ENCODE results near the gene ZBTB20.

The ZBTB20 gene

GRCh38 chr3:114363554-114364202 is 783.4 kb downstream of the ZBTB20 start:
- Histone ChIP-seq H3K9me3 (ENCODE audit: insufficient read depth, low read length) (no peaks in the 10 kb centered on the region), H3K4me3 (ENCODE audit: low read length) (no peak overlapping the region), H3K4me2 (ENCODE audit: low read length) (no peak overlapping the region), H4K20me1 (ENCODE audit: insufficient read depth, low read length) (no peaks in the 10 kb centered on the region), H3K27ac (ENCODE audit: low read length) (no peak overlapping the region), H3K36me3 (replicated peaks; ENCODE audit: low read depth, low read length) (no peaks in the 10 kb centered on the region), H2AFZ (ENCODE audit: low read depth, low read length) (no peak overlapping the region), H3K27me3 (ENCODE audit: low read depth, low read length) (peaks cover 16% of the 10 kb centered on the region), H3K79me2 (ENCODE audit: low read length) (no peaks in the 10 kb centered on the region), H3K4me1 (ENCODE audit: low read length) (peaks cover 9% of the 10 kb centered on the region), H3K9ac (ENCODE audit: low read length) (no peak overlapping the region)
- TF ChIP-seq EZH2phosphoT487 (IDR thresholded peaks at IDR 0.05; ENCODE audit: low read depth): no peak
- no peak for TF ChIP-seq CTCF (IDR thresholded peaks at IDR 0.05; ENCODE audit: low read depth, low read length)

GRCh38 chr3:114362815-114363214 is 784.3 kb downstream of the ZBTB20 start:
- Histone ChIP-seq H3K79me2 (ENCODE audit: low read length) (no peaks in the 10 kb centered on the region), H3K9ac (ENCODE audit: low read length) (no peak overlapping the region), H3K4me2 (ENCODE audit: low read length) (no peak overlapping the region), H3K4me1 (ENCODE audit: low read length) (peaks cover 15% of the 10 kb centered on the region), H2AFZ (ENCODE audit: low read depth, low read length) (no peak overlapping the region), H3K27me3 (ENCODE audit: low read depth, low read length) (peaks cover 16% of the 10 kb centered on the region), H3K27ac (ENCODE audit: low read length) (no peak overlapping the region), H3K36me3 (replicated peaks; ENCODE audit: low read depth, low read length) (no peaks in the 10 kb centered on the region), H4K20me1 (ENCODE audit: insufficient read depth, low read length) (no peaks in the 10 kb centered on the region), H3K4me3 (ENCODE audit: low read length) (no peak overlapping the region), H3K9me3 (ENCODE audit: insufficient read depth, low read length) (no peaks in the 10 kb centered on the region)
- TF ChIP-seq CTCF (IDR thresholded peaks at IDR 0.05; ENCODE audit: low read depth, low read length): peak; percentile 75
- no peak for TF ChIP-seq EZH2phosphoT487 (IDR thresholded peaks at IDR 0.05; ENCODE audit: low read depth)

- Histone ChIP-seq H3K79me2 (ENCODE audit: low read length) (no peaks in the 10 kb centered on the region), H3K36me3 (replicated peaks; ENCODE audit: low read depth, low read length) (no peaks in the 10 kb centered on the region), H3K4me1 (ENCODE audit: low read length) (peaks cover 14% of the 10 kb centered on the region), H3K27ac (ENCODE audit: low read length) (no peak overlapping the region), H3K9me3 (ENCODE audit: insufficient read depth, low read length) (no peaks in the 10 kb centered on the region), H3K9ac (ENCODE audit: low read length) (no peak overlapping the region), H3K27me3 (ENCODE audit: low read depth, low read length) (peaks cover 13% of the 10 kb centered on the region), H4K20me1 (ENCODE audit: insufficient read depth, low read length) (no peaks in the 10 kb centered on the region), H3K4me2 (ENCODE audit: low read length) (no peak overlapping the region), H2AFZ (ENCODE audit: low read depth, low read length) (no peak overlapping the region), H3K4me3 (ENCODE audit: low read length) (no peak overlapping the region)
- TF ChIP-seq EZH2phosphoT487 (IDR thresholded peaks at IDR 0.05; ENCODE audit: low read depth) (no peak), CTCF (IDR thresholded peaks at IDR 0.05; ENCODE audit: low read depth, low read length) (no peak)
Observed at GRCh38 chr3:114361391-114361790, 785.7 kb downstream of the ZBTB20 start.

GRCh38 chr3:114356525-114356924 is 790.6 kb downstream of the ZBTB20 start:
- Histone ChIP-seq H3K9ac (ENCODE audit: low read length) (no peak overlapping the region), H3K9me3 (ENCODE audit: insufficient read depth, low read length) (no peaks in the 10 kb centered on the region), H3K4me1 (ENCODE audit: low read length) (peaks cover 18% of the 10 kb centered on the region), H3K27me3 (ENCODE audit: low read depth, low read length) (no peaks in the 10 kb centered on the region), H3K79me2 (ENCODE audit: low read length) (no peaks in the 10 kb centered on the region), H3K4me2 (ENCODE audit: low read length) (0 out of 2 replicates have a peak overlapping the region, but pooled peaks have one; percentile 1), H2AFZ (ENCODE audit: low read depth, low read length) (no peak overlapping the region), H3K27ac (ENCODE audit: low read length) (no peak overlapping the region), H4K20me1 (ENCODE audit: insufficient read depth, low read length) (no peaks in the 10 kb centered on the region), H3K36me3 (replicated peaks; ENCODE audit: low read depth, low read length) (no peaks in the 10 kb centered on the region), H3K4me3 (ENCODE audit: low read length) (no peak overlapping the region)
- TF ChIP-seq CTCF (IDR thresholded peaks at IDR 0.05; ENCODE audit: low read depth, low read length) (no peak), EZH2phosphoT487 (IDR thresholded peaks at IDR 0.05; ENCODE audit: low read depth) (no peak)

Data from OCI-LY3 (cell line).